Measurements from ENCODE around the gene MUL1.

DNA sequence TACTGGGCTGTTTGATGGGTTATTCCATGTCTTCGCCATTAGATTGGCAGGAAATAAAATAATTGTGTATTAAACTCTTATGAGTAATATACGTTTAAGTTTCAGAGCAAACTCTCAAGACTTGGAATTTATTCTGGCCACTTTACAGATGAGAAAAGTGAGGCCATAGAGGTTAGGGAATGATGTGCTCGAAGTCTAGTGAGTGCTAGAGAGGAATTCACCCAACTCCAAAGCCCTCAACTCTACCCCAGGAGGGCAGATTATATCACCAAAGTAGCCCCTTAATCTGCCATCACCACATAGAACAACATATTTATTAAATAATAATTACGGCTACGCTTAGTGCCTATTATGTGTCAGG is 440 bp upstream of the MUL1 start:
- TF ChIP-seq, protein P1, sequence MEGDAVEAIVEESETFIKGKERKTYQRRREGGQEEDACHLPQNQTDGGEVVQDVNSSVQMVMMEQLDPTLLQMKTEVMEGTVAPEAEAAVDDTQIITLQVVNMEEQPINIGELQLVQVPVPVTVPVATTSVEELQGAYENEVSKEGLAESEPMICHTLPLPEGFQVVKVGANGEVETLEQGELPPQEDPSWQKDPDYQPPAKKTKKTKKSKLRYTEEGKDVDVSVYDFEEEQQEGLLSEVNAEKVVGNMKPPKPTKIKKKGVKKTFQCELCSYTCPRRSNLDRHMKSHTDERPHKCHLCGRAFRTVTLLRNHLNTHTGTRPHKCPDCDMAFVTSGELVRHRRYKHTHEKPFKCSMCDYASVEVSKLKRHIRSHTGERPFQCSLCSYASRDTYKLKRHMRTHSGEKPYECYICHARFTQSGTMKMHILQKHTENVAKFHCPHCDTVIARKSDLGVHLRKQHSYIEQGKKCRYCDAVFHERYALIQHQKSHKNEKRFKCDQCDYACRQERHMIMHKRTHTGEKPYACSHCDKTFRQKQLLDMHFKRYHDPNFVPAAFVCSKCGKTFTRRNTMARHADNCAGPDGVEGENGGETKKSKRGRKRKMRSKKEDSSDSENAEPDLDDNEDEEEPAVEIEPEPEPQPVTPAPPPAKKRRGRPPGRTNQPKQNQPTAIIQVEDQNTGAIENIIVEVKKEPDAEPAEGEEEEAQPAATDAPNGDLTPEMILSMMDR (IDR thresholded peaks at IDR 0.05): no peak
- TF ChIP-seq POLR2A (IDR thresholded peaks at IDR 0.05): no peak

Measured in testis (tissue), 2 donors.